ENCODE data around the gene MUTYH.

MUTYH gene

GRCh38 chr1:45303520-45304310, 36.5 kb downstream of the MUTYH start:
- Histone ChIP-seq H3K4me2 (ENCODE audit: low read length) (peak overlapping the region; percentile 76), H3K27me3 (ENCODE audit: control insufficient read depth, insufficient read depth, low read length) (no peaks in the 10 kb centered on the region), H3K27ac (peak overlapping the region; percentile 91), H3K36me3 (ENCODE audit: control insufficient read depth, insufficient read depth, low read length) (no peaks in the 10 kb centered on the region), H2AFZ (peak overlapping the region; percentile 86), H3K4me1 (peaks cover 3% of the 10 kb centered on the region), H3K79me2 (no peaks in the 10 kb centered on the region), H3K9ac (peak overlapping the region; percentile 35), H3K4me3 (ENCODE audit: low read depth, low read length) (peak overlapping the region; percentile 61), H3K9me3 (ENCODE audit: control insufficient read depth, low read length) (no peaks in the 10 kb centered on the region)
- peak; percentile 60 for TF ChIP-seq CTCF (IDR thresholded peaks at IDR 0.05)

GRCh38 chr1:45302505-45303150, 37.6 kb downstream of the MUTYH start:
- Histone ChIP-seq H2AFZ (peak overlapping the region; percentile 83), H3K27me3 (ENCODE audit: control insufficient read depth, insufficient read depth, low read length) (no peaks in the 10 kb centered on the region), H3K27ac (peak overlapping the region; percentile 71), H3K4me2 (ENCODE audit: low read length) (peak overlapping the region; percentile 75), H3K9me3 (ENCODE audit: control insufficient read depth, low read length) (no peaks in the 10 kb centered on the region), H3K79me2 (no peaks in the 10 kb centered on the region), H3K4me3 (ENCODE audit: low read depth, low read length) (peak overlapping the region; percentile 61), H3K4me1 (peaks cover 3% of the 10 kb centered on the region), H3K9ac (no peak overlapping the region), H3K36me3 (ENCODE audit: control insufficient read depth, insufficient read depth, low read length) (no peaks in the 10 kb centered on the region)
- TF ChIP-seq CTCF (IDR thresholded peaks at IDR 0.05): no peak

- H2AFZ ChIP-seq: no peak overlapping the region
- H3K4me3 ChIP-seq (ENCODE audit: low read depth, low read length): no peak overlapping the region
- peaks cover 3% of the 10 kb centered on the region for H3K4me1 ChIP-seq
- no peaks in the 10 kb centered on the region for H3K27me3 ChIP-seq (ENCODE audit: control insufficient read depth, insufficient read depth, low read length)
- H3K36me3 ChIP-seq (ENCODE audit: control insufficient read depth, insufficient read depth, low read length): no peaks in the 10 kb centered on the region
- no peak overlapping the region for H3K9ac ChIP-seq
- H3K9me3 ChIP-seq (ENCODE audit: control insufficient read depth, low read length): no peaks in the 10 kb centered on the region
- no peaks in the 10 kb centered on the region for H3K79me2 ChIP-seq
- H3K27ac ChIP-seq: no peak overlapping the region
- H3K4me2 ChIP-seq (ENCODE audit: low read length): no peak overlapping the region
- no peak for TF ChIP-seq CTCF (IDR thresholded peaks at IDR 0.05)
Observed at GRCh38 chr1:45300669-45300997, 39.6 kb downstream of the MUTYH start.

GRCh38 chr1:45299981-45300668, 40.1 kb downstream of the MUTYH start:
- no peaks in the 10 kb centered on the region for H3K27me3 ChIP-seq (ENCODE audit: control insufficient read depth, insufficient read depth, low read length)
- H3K4me1 ChIP-seq: peaks cover 3% of the 10 kb centered on the region
- no peak overlapping the region for H3K4me3 ChIP-seq (ENCODE audit: low read depth, low read length)
- no peak overlapping the region for H2AFZ ChIP-seq
- no peaks in the 10 kb centered on the region for H3K36me3 ChIP-seq (ENCODE audit: control insufficient read depth, insufficient read depth, low read length)
- H3K9ac ChIP-seq: no peak overlapping the region
- no peak overlapping the region for H3K27ac ChIP-seq
- TF ChIP-seq CTCF (IDR thresholded peaks at IDR 0.05): peak; percentile 61
- H3K9me3 ChIP-seq (ENCODE audit: control insufficient read depth, low read length): no peaks in the 10 kb centered on the region
- no peak overlapping the region for H3K4me2 ChIP-seq (ENCODE audit: low read length)
- no peaks in the 10 kb centered on the region for H3K79me2 ChIP-seq
